Cardiac fibroblast (primary cell): ENCODE results near the gene PLCG2.

Source experiments
- DNase-seq, 2 donors: peaks; one replicate each; pipeline versions ENCODE4 v3.0.0 to v3.0.0-alpha.2; 2010; ENCODE audit warnings: low read depth in 2 of 2
- H3K4me3 ChIP-seq, 2 donors: replicated peaks in 1 of 2; 1 replicate in 1 of 2; 2 replicates in 1 of 2; pipeline ENCODE4 v1.5.1; 2011; ENCODE audit warnings: low read depth in 2 of 2, low read length in 2 of 2, mild to moderate bottlenecking in 2 of 2, moderate library complexity in 1 of 2
- TF ChIP-seq, protein P1 (sequence below): IDR thresholded peaks from one replicate; pipeline ENCODE4 v1.5.1; 2011; ENCODE audit warnings: low read depth, mild to moderate bottlenecking, low read length, inconsistent platforms

PLCG2 gene

GRCh38 chr16:81940781-81941560 lies 161.9 kb downstream of the PLCG2 start:
- DNase-seq, result peak; percentile 74 to 77
- TF ChIP-seq, protein P1, sequence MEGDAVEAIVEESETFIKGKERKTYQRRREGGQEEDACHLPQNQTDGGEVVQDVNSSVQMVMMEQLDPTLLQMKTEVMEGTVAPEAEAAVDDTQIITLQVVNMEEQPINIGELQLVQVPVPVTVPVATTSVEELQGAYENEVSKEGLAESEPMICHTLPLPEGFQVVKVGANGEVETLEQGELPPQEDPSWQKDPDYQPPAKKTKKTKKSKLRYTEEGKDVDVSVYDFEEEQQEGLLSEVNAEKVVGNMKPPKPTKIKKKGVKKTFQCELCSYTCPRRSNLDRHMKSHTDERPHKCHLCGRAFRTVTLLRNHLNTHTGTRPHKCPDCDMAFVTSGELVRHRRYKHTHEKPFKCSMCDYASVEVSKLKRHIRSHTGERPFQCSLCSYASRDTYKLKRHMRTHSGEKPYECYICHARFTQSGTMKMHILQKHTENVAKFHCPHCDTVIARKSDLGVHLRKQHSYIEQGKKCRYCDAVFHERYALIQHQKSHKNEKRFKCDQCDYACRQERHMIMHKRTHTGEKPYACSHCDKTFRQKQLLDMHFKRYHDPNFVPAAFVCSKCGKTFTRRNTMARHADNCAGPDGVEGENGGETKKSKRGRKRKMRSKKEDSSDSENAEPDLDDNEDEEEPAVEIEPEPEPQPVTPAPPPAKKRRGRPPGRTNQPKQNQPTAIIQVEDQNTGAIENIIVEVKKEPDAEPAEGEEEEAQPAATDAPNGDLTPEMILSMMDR, result peak; percentile 43

GRCh38 chr16:81942007-81942601 lies 163.0 kb downstream of the PLCG2 start:
- no peak for DNase-seq
- TF ChIP-seq, protein P1, result no peak
- no peak overlapping the region for H3K4me3 ChIP-seq

More at GRCh38 chr16:81940781-81941560, 161.9 kb downstream of the PLCG2 start:
- H3K4me3 ChIP-seq, result no peak overlapping the region

- peak in 1 of 2 donors; percentile 56 for DNase-seq
- no peak overlapping the region for H3K4me3 ChIP-seq
- TF ChIP-seq, protein P1, result no peak
These were observed 166.6 kb downstream of the PLCG2 start for GRCh38 chr16:81945665-81946064.

DNA sequence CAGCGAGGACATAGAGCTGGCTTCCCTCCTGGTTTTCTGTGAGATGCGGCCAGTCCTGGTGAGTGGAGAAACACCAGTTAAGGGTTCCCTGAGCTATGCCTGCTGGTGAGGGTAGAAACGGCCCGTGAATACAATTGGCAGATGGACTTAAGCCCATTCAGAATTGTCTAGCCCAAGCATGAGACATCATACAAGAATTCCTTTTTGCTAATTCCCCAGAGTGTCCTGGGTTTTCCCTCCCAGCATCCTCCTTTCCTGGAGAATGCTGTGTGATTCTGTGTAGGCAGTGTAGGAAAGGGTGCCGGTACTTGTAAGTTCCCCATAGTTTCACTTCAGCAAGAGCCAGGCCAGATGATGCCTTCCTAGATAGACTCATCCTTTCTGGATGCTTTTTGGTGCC lies 167.1 kb downstream of the PLCG2 start:
- DNase-seq, result peak in 1 of 2 donors; percentile 51
- H3K4me3 ChIP-seq, result no peak overlapping the region
- TF ChIP-seq, protein P1, result no peak

DNA sequence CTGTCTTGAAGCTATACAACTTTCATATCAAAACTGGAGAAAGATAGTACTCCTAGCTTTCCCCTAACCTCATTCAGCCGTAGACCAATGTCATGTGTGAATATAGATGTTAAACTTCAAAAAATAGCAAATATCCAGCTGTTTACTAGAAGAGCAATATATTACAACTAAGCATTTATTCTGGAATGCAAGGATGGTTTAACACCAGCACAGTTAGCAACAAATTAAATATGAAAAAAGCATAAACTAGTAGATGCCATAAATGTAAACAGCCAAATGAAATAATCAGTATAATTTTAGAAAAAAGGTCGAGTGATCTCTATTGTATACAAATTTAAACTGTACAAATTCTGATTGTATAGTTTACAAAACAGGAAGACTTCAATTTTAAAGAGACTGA lies 172.5 kb downstream of the PLCG2 start:
- no peak for DNase-seq
- no peak overlapping the region for H3K4me3 ChIP-seq
- TF ChIP-seq, protein P1, result no peak

DNA sequence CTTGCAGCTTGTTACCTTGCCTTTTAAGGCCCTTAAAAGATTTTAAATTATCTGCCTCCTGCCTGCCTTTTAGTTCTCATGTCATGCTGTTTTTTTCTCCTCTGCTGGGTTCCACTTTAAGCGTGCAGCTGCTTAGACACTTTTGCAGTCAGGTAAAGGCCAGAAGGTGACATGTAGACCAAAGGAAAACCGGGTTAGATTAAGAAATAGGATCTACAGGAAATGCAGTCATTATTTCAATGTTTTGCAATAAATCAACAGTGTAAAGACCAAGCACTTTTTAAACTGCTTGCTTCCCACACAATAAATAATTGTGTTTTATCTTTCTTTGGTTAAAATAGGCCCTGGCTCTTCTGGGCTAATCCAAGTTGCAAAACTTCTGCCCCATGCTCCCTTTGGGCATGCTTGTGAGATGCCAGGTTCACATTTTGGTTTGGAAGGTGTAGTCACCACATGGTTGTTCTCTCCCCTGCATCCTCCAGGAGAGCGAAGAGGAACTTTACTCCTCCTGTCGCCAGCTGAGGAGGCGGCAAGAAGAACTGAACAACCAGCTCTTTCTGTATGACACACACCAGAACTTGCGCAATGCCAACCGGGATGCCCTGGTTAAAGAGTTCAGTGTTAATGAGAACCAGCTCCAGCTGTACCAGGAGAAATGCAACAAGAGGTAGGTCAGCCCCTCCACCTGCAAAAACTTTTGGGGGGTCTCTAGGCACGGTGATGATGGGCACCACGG lies 177.3 kb downstream of the PLCG2 start:
- TF ChIP-seq, protein P1, result no peak
- H3K4me3 ChIP-seq, result no peak overlapping the region
- DNase-seq, result peak in 1 of 2 donors; percentile 24
